ENCODE data around the gene GRPR.

The GRPR gene

DNA sequence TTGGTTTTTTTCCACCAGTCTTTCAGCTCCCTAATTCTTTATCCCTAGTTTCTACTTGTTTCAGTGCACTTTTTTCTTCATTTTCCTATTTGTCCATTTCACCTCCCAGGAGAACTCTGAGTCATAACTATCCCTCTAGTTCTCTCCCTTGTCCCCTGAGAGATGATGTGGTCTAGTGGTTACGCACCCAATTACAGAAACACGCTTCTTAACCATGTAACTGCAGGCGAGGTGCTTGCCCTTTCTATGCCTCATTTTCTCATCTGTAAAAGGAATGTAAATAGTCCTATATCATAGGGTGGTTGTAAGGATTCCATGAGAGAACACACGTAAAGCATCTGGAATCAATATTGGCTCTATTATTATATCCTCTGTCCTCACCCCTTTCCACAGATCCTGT is 8.8 kb upstream of the GRPR start:
- no peak overlapping the region for H3K4me3 ChIP-seq (replicated peaks; ENCODE audit: low read depth, low read length)
- peak; percentile 28 for DNase-seq (ENCODE audit: low read depth)

DNA sequence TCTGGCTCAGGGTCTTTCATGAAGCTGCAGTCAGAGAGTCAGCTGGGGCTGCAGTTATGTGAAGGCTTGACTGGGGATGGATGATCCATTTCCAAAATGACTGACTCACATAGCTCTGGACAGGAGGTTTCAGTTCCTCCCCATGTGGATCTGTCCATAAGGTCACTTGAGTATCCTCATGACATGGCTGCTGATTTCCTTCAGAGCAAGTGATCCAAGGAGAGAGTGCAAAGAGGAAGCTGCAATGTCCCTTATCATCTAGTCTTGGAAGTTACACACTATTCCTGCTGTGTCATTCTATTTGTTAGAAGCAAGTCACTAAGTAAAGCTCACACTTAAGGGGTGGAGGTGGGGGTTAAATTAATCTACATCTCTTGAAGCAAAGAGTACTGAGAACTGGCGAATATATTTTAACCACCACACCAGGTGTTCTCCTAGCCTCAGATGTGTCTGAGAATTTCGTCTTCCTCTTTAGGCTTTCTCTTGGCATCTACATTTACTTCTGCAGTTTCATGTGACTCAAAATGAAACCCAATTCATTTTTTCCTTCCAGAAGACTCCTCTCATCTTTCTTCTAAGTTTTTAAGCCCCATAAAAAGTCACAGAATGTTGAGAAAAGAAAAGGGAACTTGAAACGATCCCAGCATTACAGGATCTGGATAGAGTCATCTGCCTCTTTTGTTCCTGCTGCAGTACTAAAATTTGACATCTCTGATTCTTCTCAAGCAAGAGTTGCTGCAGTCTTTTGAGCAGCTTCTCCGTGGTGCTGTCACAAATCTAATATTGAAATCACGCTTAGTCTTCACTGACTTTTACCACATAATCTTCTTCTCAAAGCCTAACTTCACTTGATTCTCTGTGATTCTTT is 3.8 kb upstream of the GRPR start:
- DNase-seq (ENCODE audit: low read depth): no peak
- TF ChIP-seq, protein P1, sequence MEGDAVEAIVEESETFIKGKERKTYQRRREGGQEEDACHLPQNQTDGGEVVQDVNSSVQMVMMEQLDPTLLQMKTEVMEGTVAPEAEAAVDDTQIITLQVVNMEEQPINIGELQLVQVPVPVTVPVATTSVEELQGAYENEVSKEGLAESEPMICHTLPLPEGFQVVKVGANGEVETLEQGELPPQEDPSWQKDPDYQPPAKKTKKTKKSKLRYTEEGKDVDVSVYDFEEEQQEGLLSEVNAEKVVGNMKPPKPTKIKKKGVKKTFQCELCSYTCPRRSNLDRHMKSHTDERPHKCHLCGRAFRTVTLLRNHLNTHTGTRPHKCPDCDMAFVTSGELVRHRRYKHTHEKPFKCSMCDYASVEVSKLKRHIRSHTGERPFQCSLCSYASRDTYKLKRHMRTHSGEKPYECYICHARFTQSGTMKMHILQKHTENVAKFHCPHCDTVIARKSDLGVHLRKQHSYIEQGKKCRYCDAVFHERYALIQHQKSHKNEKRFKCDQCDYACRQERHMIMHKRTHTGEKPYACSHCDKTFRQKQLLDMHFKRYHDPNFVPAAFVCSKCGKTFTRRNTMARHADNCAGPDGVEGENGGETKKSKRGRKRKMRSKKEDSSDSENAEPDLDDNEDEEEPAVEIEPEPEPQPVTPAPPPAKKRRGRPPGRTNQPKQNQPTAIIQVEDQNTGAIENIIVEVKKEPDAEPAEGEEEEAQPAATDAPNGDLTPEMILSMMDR (IDR thresholded peaks at IDR 0.05; ENCODE audit: low read length, missing control alignments): no peak
- H3K4me3 ChIP-seq (replicated peaks; ENCODE audit: low read depth, low read length): no peak overlapping the region

More for the DNA sequence above, 8.8 kb upstream of the GRPR start:
- TF ChIP-seq, protein P1 (IDR thresholded peaks at IDR 0.05; ENCODE audit: low read length, missing control alignments): no peak

DNA sequence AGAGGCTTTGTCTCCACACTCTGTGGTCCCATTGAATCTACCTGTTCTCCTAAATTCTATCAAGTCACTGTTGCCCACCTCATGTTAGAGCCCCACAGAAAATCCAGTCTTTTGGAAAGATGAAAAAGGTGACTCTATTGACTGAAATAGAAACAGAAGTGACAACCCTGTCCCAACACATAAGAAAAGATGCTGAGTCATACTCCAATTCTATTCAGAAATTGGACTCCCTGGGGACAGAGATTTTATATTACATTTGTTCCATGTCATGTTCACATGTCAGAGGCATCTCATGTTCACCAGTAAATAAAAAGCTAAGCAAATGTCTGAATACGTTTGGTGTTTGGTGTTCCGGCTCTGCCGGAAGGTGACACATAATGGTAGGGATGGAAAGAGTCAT is 2.9 kb upstream of the GRPR start:
- H3K4me3 ChIP-seq (replicated peaks; ENCODE audit: low read depth, low read length): no peak overlapping the region
- TF ChIP-seq, protein P1 (IDR thresholded peaks at IDR 0.05; ENCODE audit: low read length, missing control alignments): no peak
- no peak for DNase-seq (ENCODE audit: low read depth)

DNA sequence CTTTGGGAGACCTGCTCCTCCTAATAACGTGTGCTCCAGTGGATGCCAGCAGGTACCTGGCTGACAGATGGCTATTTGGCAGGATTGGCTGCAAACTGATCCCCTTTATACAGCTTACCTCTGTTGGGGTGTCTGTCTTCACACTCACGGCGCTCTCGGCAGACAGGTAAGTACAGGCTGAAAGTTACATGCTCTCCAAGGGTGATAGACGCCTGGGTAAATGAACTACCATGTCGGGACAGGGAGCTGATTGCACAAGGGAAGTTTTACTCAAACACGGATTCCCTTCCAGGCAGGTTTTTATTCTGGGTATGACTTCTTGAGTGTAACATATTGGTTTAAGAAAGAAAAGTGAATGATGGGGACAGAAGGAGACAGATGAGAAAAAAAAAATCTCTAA is 836 bp downstream of the GRPR start:
- no peak overlapping the region for H3K4me3 ChIP-seq (replicated peaks; ENCODE audit: low read depth, low read length)
- no peak for DNase-seq (ENCODE audit: low read depth)
- TF ChIP-seq, protein P1 (IDR thresholded peaks at IDR 0.05; ENCODE audit: low read length, missing control alignments): no peak

DNA sequence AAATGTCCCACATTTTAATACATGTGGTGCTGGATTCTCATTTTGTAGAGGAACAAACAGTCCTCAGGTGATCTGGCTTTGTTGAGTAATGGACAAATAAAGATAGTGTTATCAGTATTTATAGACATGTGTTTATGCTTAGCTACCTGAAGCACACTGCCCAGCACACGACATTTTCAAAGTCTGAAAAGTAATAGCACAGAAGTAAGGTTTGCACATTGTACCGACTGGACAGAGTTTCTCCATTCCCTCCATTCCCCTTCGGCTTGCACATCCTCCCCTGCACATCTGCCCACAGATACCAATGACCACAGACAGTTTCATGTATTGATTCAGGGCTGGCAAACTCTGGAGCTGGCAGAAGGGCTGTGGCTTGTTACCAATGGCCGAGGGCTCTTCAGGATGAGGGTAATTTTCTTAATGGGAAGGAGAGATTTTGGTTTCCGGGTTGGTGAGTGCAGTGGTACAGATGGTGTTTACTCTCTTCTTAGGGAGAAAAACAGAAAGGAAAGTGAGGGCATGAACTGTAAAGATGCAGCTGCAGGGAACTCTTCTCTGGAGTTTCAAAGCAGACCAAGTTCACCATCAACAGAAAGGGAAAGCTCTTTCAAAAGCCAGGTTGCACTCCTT is 2.3 kb downstream of the GRPR start:
- DNase-seq (ENCODE audit: low read depth): no peak
- TF ChIP-seq, protein P1 (IDR thresholded peaks at IDR 0.05; ENCODE audit: low read length, missing control alignments): no peak

DNA sequence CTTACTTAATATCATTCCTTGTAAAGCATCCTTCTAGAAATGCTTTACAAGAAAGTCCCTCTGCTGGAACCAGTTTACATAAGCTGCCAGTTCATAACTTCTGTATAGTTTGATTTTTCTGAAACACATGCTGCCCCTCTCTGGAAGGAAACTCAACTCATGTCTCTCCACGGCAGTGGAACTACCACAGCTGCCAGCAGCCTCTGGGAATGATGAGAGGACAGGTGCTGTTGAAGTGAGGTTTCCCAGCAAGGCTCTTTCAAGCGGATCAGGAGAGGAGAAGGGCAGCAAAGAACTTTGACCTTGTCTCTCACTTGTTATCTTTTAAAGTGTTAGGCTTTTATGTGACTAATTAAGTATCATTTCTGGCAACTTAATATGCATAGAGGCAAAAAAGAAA is 7.3 kb downstream of the GRPR start:
- no peak for DNase-seq (ENCODE audit: low read depth)
- TF ChIP-seq, protein P1 (IDR thresholded peaks at IDR 0.05; ENCODE audit: low read length, missing control alignments): no peak
- no peak overlapping the region for H3K4me3 ChIP-seq (replicated peaks; ENCODE audit: low read depth, low read length)

More for the DNA sequence above, 2.3 kb downstream of the GRPR start:
- H3K4me3 ChIP-seq (replicated peaks; ENCODE audit: low read depth, low read length): no peak overlapping the region
